A549 (cell line): ENCODE measurements around the gene IL12A. TPM values are rescaled to one million over a fixed set of nuclear protein-coding genes. Genes with fewer than 3 reads are reported as not detected.

Source experiments
- ATAC-seq, 2 experiments: fragments of 200-7000 bp in 1 of 2; fragments of >200 bp in 1 of 2; cut with Nextera tagmentation in 1 of 2; cut with Tn5 transposase in 1 of 2; 3 replicates each; pipeline versions ENCODE4 v1.8.0 to v1.9.1; 2018 to 2020; ENCODE audit warnings: mild to moderate bottlenecking in 1 of 2, moderate library complexity in 1 of 2
- CTCF ChIA-PET: fragments of 300-600 bp; sonication (Branson Sonifier 250); formaldehyde crosslinking; extraction: SDS; loops from one replicate; lab custom pipeline; 2021; ENCODE audit warnings: antibody characterized with exemption, inconsistent platforms; lab: Yijun Ruan, JAX
- POLR2A ChIA-PET: fragments of 350-600 bp; formaldehyde crosslinking; extraction: SDS; loops from one replicate; lab custom pipeline; 2021; ENCODE audit warnings: antibody characterized with exemption, inconsistent platforms; lab: Yijun Ruan, JAX
- DNase-seq, 2 experiments: peaks; one replicate each; pipeline versions ENCODE4 v3.0.0 to v3.0.0-alpha.2; 2011 to 2016; ENCODE audit warnings: low read depth in 1 of 2, low spot score in 1 of 2
- FAIRE-seq: peaks from 2 replicates; lab custom pipeline; 2011; peaks lifted over from hg19 to GRCh38; lab: Jason Lieb, UNC
- H3K27ac ChIP-seq, 2 experiments: fragments of >200 bp; sonication (Bioruptor Twin); formaldehyde crosslinking; 3 replicates each; pipeline ENCODE4 v1.5.1; 2016 to 2017
- H3K4me1 ChIP-seq: fragments of >200 bp; sonication (Bioruptor Twin); formaldehyde crosslinking; 3 replicates; pipeline ENCODE4 v1.6.1; 2016
- H3K4me2 ChIP-seq: fragments of >200 bp; sonication (Bioruptor Twin); formaldehyde crosslinking; 3 replicates; pipeline ENCODE4 v1.6.1; 2016
- H3K4me3 ChIP-seq: fragments of >200 bp; sonication (Bioruptor Twin); formaldehyde crosslinking; 3 replicates; pipeline ENCODE4 v1.5.1; 2016
- H3K9me3 ChIP-seq: fragments of >200 bp; sonication (Bioruptor Twin); formaldehyde crosslinking; 3 replicates; pipeline ENCODE4 v1.6.1; 2016
- CBX2 ChIP-seq: fragments of 200-600 bp; sonication (generic); IDR thresholded peaks from 2 replicates; pipeline ENCODE4 v1.6.1; 2016; ENCODE audit warnings: low read depth, mild to moderate bottlenecking, borderline replicate concordance
- CEBPB ChIP-seq, 2 experiments: fragments of >200 bp in 1 of 2; sonication (Bioruptor Twin) in 1 of 2; formaldehyde crosslinking in 1 of 2; IDR thresholded peaks; 2 replicates each; pipeline ENCODE4 v1.6.1; 2012 to 2016
- CHD2 ChIP-seq: fragments of 150-350 bp; IDR thresholded peaks from 2 replicates; pipeline ENCODE4 v1.6.1; 2014; ENCODE audit warnings: low read length; ENCODE audit not compliant: partially characterized antibody
- E2F6 ChIP-seq: IDR thresholded peaks from 2 replicates; pipeline ENCODE4 v1.6.1; 2012; ENCODE audit warnings: low read depth, borderline replicate concordance
- EHMT2 ChIP-seq: fragments of 200-600 bp; sonication (generic); IDR thresholded peaks from 2 replicates; pipeline ENCODE4 v1.6.1; 2016; ENCODE audit warnings: antibody characterized with exemption, low read depth, mild to moderate bottlenecking, moderate library complexity
- ELK1 ChIP-seq: fragments of 150-350 bp; IDR thresholded peaks from 2 replicates; pipeline ENCODE4 v1.6.1; 2014; ENCODE audit warnings: low read depth, mild to moderate bottlenecking, low read length
- EP300 ChIP-seq, 2 experiments: fragments of >200 bp; sonication (Bioruptor Twin); formaldehyde crosslinking; IDR thresholded peaks; 2 replicates in 1 of 2; 3 replicates in 1 of 2; pipeline ENCODE4 v1.6.1; 2016 to 2017
- ESRRA ChIP-seq: fragments of 150-350 bp; IDR thresholded peaks from 2 replicates; pipeline ENCODE4 v1.6.1; 2014; ENCODE audit warnings: mild to moderate bottlenecking, low read length, borderline replicate concordance
- FOSB ChIP-seq: fragments of 250-450 bp; sonication (Bioruptor Pico); IDR thresholded peaks from 2 replicates; pipeline ENCODE4 v1.5.0; 2020; ENCODE audit warnings: mild to moderate bottlenecking, moderate library complexity
- FOXS1 ChIP-seq: fragments of 250-450 bp; sonication (Bioruptor Pico); IDR thresholded peaks from 2 replicates; pipeline ENCODE4 v1.5.0; 2020; ENCODE audit warnings: mild to moderate bottlenecking, moderate library complexity
- HES2 ChIP-seq: fragments of >200 bp; sonication (Bioruptor Twin); formaldehyde crosslinking; IDR thresholded peaks from 2 replicates; pipeline ENCODE4 v1.6.1; 2016
- HEYL ChIP-seq: fragments of 250-450 bp; sonication (Bioruptor Pico); IDR thresholded peaks from 2 replicates; pipeline ENCODE4 v1.8.0; 2021; ENCODE audit warnings: mild to moderate bottlenecking, moderate library complexity
- HOXB13 ChIP-seq: fragments of 250-450 bp; sonication (Bioruptor Pico); IDR thresholded peaks from 2 replicates; pipeline ENCODE4 v1.5.0; 2020; ENCODE audit warnings: low read depth, mild to moderate bottlenecking, moderate library complexity
- JUN ChIP-seq, 2 experiments: fragments of >200 bp; sonication (Bioruptor Twin); formaldehyde crosslinking; IDR thresholded peaks; 2 replicates in 1 of 2; 3 replicates in 1 of 2; pipeline ENCODE4 v1.6.1; 2016 to 2017
- JUNB ChIP-seq: fragments of >200 bp; sonication (Bioruptor Twin); formaldehyde crosslinking; IDR thresholded peaks from 2 replicates; pipeline ENCODE4 v1.6.1; 2016
- NR3C1 ChIP-seq: fragments of >200 bp; sonication (Bioruptor Twin); formaldehyde crosslinking; IDR thresholded peaks from 3 replicates; pipeline ENCODE4 v1.6.1; 2017
- POLR2AphosphoS2 ChIP-seq: conservative IDR thresholded peaks from 2 replicates; pipeline ENCODE4 v1.6.1; 2012; ENCODE audit warnings: low read length, improper control_type of control experiment, inconsistent platforms
- RARB ChIP-seq: fragments of 250-450 bp; sonication (Bioruptor Pico); IDR thresholded peaks from 2 replicates; pipeline ENCODE4 v1.8.0; 2021; ENCODE audit warnings: mild to moderate bottlenecking, moderate library complexity
- RNF2 ChIP-seq: fragments of 200-600 bp; sonication (generic); IDR thresholded peaks from 2 replicates; pipeline ENCODE4 v1.6.1; 2016; ENCODE audit warnings: low read depth, mild to moderate bottlenecking, antibody characterized with exemption, moderate library complexity, borderline replicate concordance
- TP53 ChIP-seq: fragments of 250-450 bp; sonication (Bioruptor Pico); IDR thresholded peaks from 2 replicates; pipeline ENCODE4 v1.5.0; 2021; ENCODE audit warnings: mild to moderate bottlenecking, moderate library complexity
- USF2 ChIP-seq: fragments of 450-650 bp; IDR thresholded peaks from 2 replicates; pipeline ENCODE4 v1.6.1; 2014; ENCODE audit warnings: antibody characterized with exemption
- ZC3H11A ChIP-seq: fragments of 450-650 bp; IDR thresholded peaks from 2 replicates; pipeline ENCODE4 v1.6.1; 2014; ENCODE audit warnings: antibody characterized with exemption, mild to moderate bottlenecking
- WGBS: methylation state at CpG from one replicate; pipeline ENCODE4 v1.1.6; 2017; ENCODE audit errors: missing lambda C conversion rate; 5-methylcytosine and 5-hydroxymethylcytosine counted together
- polyA plus RNA-seq, 4 experiments: library from polyadenylated mRNA; depleted of rRNA in 3 of 4; stranded (reverse); fragments of >200 nt; fragmentation: RNase III in 1 of 4; extraction: RNeasy Plus Mini Kit Qiagen cat#74134 plus additional on column Dnase treatment in 1 of 4; gene quantifications; 2 replicates in 3 of 4; 3 replicates in 1 of 4; pipeline ENCODE4 v1.2.3, GENCODE V29; 2011 to 2017

Gene IL12A
- polyA plus RNA-seq, 2 of the 4 experiments (the other 2 are of a cell fraction): 1.3 to 1.7 TPM

- ATAC-seq (no peak), FAIRE-seq (no peak), DNase-seq (no peak)
- Histone ChIP-seq H3K4me2 (no peak overlapping the region), H3K9me3 (peaks cover 4% of the 10 kb centered on the region; the same call in 1 of the 3 replicates), H3K4me3 (no peak overlapping the region), H3K27ac (no peak overlapping the region), H3K4me1 (peaks cover 3% of the 10 kb centered on the region; the same call in 2 of the 3 replicates)
- TF ChIP-seq TP53 (CRISPR knock-in tag) (no peak), JUN (IDR thresholded peaks at IDR 0.05) (no peak), ZC3H11A (no peak), HEYL (CRISPR knock-in tag) (no peak), ELK1 (no peak), JUNB (no peak), EP300 (IDR thresholded peaks at IDR 0.05) (no peak), FOSB (CRISPR knock-in tag) (no peak), POLR2AphosphoS2 (no peak), RARB (CRISPR knock-in tag) (no peak), CEBPB (IDR thresholded peaks at IDR 0.05) (no peak), E2F6 (no peak)
- POLR2A ChIA-PET: no interaction called here
- 89% methylated on average over 1 of the region's 1 CpG for WGBS
- CTCF ChIA-PET: interaction anchor here (1.1 to 2.0 kb wide), 3 partner anchors 9 to 140 kb away, joined by 3 to 24 read pairs (median 4); no protein-coding TSS in a partner anchor
Measured at GRCh38 chr3:160041465-160041864, 52.8 kb downstream of the IL12A start.

GRCh38 chr3:160044121-160044520 is 55.5 kb downstream of the IL12A start:
- CTCF ChIA-PET: interaction anchor here (0.6 to 1.3 kb wide), 2 partner anchors 12 to 55 kb away, joined by 3 to 5 read pairs; partner anchors contain the start of gene IL12A
- Histone ChIP-seq H3K9me3 (peaks cover 4% of the 10 kb centered on the region; the same call in 1 of the 3 replicates), H3K4me1 (peaks cover 3% of the 10 kb centered on the region; the same call in 2 of the 3 replicates), H3K4me2 (no peak overlapping the region), H3K4me3 (no peak overlapping the region), H3K27ac (no peak overlapping the region)
- no peak for DNase-seq
- 70% methylated on average over 1 of the region's 1 CpG for WGBS
- TF ChIP-seq HOXB13 (CRISPR knock-in tag) (no peak), CHD2 (no peak), NR3C1 (no peak), CBX2 (no peak), HES2 (no peak), RNF2 (no peak), FOXS1 (CRISPR knock-in tag) (no peak), EHMT2 (no peak), USF2 (no peak), ESRRA (no peak)
- no peak for ATAC-seq
- POLR2A ChIA-PET: no interaction called here
- no peak for FAIRE-seq

Other genes with a start within 250 kb of the IL12A start
- gene SCHIP1, start 149.0 kb upstream of the IL12A start, polyA plus RNA-seq (2011; rRNA removed): 2.7 and 3.5 TPM in 2 replicates
- gene SCHIP1, start 149.0 kb upstream of the IL12A start, polyA plus RNA-seq (2017; fragmentation: RNase III; extraction: RNeasy Plus Mini Kit Qiagen cat#74134 plus additional on column Dnase treatment): 2.0 to 3.6 TPM (median 2.6 TPM) in 3 replicates
- gene C3orf80, start 236.6 kb downstream of the IL12A start, polyA plus RNA-seq (2011; rRNA removed): 1.7 TPM in 2 replicates
- 2.0 to 3.7 TPM (median 3.5 TPM) in 3 replicates for gene C3orf80, start 236.6 kb downstream of the IL12A start, polyA plus RNA-seq (2017; fragmentation: RNase III; extraction: RNeasy Plus Mini Kit Qiagen cat#74134 plus additional on column Dnase treatment)